Forelimb muscle (tissue), 1 donor: ENCODE data around the gene GPC6. TPM values are rescaled to one million over a fixed set of nuclear protein-coding genes. Genes with fewer than 3 reads are reported as not detected.
"Not testable (repeated sequence)": the region's sequence is repeated elsewhere in the genome, so short reads cannot be mapped to it uniquely, and the experiment has no call there.

Source experiments
- DNase-seq: peaks from one replicate; pipeline ENCODE4 v3.0.0-alpha.2; 2013; ENCODE audit warnings: low read depth
- polyA plus RNA-seq: library from polyadenylated mRNA; unstranded; fragments of 120-200 nt; gene quantifications from one replicate; pipeline ENCODE4 v1.2.1, GENCODE V29; 2013; ENCODE audit not compliant: insufficient read length

Gene GPC6
- polyA plus RNA-seq, 1 donor = 8.2 TPM

GRCh38 chr13:94296471-94296870, 1069.9 kb downstream of the GPC6 start:
- DNase-seq = no peak

DNA sequence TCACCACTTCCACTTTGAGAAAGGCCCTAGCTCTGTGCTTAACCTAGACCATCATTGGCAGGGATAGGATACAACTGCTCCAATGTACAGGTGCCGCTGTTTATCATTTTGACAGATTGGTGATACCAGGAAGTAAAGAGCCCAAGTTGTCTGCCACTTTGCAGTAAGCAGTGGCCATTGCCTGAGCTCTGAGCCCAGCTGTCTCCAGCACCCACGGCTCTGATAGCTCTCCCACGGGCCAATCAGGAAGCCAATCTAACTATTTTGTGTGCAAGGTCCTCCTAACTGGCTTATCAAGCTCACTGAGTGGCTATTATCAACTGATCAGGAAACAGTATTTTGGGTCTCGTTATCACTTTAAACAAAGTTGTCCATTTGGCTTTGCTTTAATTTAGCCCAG, 1071.7 kb downstream of the GPC6 start:
- no peak for DNase-seq

DNA sequence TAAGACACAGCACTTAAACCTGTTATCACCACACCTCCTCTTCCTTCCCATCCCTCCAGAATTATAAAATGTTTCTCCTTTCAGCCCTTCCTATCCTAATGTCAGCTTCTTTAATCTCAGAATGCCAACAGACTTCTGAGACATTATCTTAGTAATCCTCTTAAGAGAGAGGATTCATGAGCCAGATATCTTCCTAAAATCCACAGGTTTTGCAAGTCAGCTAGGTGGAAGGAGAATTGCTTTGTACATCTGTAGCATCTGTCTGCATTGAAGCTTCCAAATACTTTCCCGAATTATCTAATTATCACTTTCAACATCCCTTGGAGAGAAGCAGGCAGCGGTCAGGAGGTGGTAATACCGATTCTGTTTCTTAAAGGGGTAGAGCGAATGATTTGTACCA, 1073.8 kb downstream of the GPC6 start:
- DNase-seq = no peak

DNA sequence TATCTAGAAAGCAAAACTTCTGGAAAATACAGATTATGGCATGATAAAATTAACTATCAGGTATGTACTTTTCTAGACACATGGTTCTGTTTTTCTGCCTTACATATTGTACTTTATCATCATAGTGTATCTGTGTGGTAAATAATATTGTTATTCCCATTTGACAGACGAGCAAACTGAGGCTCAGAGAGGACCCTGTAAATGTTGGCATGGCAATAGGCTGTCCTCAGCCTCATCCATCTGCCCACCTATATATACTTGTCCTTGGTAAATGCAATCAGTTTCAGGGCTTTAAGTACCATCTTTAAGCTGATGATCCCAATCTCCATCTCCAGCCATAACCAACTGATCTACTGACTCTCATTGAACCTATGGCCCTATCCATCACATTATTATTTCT, 1074.9 kb downstream of the GPC6 start:
- DNase-seq = no peak

DNA sequence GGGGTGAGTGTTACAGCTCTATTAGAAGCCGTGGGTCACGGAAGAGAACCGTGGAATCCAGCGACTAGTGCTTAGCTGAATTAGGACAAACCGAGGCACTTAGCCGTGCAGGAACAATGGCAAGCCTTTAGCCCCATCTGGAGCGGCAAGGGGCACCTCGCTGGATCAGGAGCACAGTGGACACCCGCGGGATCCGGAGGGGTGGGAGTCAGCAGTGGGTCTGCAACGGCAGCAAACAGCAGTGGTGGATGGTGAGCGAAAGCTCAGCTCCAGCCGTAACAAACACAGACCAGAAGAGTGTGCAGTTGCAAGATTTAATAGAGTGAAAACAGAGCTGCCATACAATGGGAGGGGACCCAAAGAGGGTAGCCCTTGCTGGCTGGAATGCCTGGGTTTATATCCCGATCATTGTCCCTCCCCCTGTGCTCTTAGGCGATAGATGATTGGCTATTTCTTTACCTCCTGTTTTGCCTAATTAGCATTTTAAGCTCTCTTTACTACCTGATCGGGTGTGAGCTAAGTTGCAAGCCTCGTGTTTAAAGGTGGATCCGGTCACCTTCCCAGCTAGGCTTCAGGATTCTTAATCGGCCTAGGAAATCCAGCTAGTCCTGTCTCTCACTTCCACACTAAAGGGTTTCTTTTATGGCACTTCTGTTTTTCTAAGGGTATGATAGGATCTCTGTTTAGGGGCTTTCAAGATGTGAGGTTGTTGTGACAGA, 1076.4 kb downstream of the GPC6 start:
- not testable (repeated sequence) for DNase-seq

DNA sequence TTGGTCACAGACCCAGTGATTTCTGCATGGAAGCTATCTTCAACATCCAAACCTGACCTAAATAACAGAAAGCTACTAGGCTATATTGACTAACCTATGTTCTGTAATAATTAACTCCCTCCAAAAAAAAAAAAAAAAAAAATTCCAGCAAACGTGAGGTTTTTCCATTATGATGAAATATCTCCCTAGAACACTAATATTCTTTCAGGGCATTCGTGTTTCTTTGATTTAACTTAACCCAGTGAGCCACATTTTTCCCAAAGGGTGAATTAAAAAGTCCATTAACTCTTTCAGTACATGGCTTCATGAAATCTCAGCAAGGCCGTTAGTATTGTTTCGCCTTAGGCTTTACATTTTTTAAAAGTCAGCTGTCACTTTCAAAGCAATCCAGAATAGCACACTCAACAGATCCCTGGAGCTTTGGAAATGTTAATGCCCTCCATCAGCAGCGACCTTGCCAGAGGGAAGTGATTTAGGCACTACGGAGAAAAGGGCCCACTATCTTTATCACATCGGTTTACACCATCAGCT, 1077.1 kb downstream of the GPC6 start:
- no peak for DNase-seq

GRCh38 chr13:94305033-94305432, 1078.4 kb downstream of the GPC6 start:
- no peak for DNase-seq

GRCh38 chr13:94305463-94305862, 1078.9 kb downstream of the GPC6 start:
- no peak for DNase-seq

GRCh38 chr13:94305934-94306333, 1079.3 kb downstream of the GPC6 start:
- no peak for DNase-seq

GRCh38 chr13:94308832-94309231, 1082.2 kb downstream of the GPC6 start:
- DNase-seq = no peak

DNA sequence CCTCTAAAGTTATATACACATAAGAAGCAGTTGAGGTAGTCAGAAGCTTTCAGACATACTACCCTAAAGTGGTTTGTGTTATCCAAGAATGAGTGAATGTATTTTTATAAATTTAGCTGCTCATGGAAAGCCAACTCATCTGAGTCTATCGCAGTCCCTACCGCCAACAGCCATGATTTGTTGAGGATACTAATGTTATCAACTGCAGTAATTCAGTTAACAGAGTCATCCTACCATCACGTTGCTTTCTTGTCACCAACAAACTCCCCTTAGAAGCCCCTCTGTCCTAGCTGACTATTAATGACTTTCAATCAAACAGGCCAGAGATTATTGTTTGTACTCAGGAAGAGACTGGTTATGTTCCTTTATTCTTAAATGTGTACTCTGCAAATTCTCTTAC, 1083.0 kb downstream of the GPC6 start:
- no peak for DNase-seq

GRCh38 chr13:94309997-94310855, 1083.6 kb downstream of the GPC6 start:
- no peak for DNase-seq

GRCh38 chr13:94311893-94312292, 1085.3 kb downstream of the GPC6 start:
- DNase-seq = no peak

DNA sequence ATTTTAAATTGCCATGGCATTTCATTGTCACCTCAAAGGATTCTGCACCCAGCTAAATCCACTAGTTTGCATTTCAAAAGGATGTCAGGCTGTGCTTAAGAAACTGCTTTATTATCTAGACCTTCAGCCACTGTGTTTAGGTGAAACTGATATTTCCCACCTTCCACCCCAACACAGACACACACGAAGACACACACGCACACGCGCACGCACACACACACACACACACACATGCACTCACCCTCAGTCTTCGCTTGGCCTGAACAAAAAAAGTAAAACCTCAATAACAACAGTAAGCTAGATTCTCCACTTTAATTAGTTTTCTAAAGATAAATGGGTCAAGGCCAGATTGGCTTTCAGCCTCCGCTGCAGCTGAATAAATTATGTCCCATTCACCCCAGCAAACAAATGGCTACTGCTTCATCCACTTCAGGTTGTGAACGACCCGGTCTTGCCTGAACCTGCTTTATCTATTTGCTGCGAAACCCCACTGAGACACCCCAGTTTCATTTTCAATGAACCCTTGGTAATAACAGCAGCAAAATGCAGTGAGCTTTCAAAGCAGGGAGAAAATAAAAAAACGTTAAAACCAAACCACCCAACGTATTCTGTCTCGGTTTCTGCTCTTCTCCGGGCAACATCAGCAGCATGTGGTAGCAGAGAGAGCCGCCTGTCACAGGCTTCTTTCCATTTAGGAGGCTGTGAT, 1086.1 kb downstream of the GPC6 start:
- no peak for DNase-seq

- no peak for DNase-seq
These were observed 1086.8 kb downstream of the GPC6 start for GRCh38 chr13:94313321-94313910.

GRCh38 chr13:94313926-94314325, 1087.3 kb downstream of the GPC6 start:
- no peak for DNase-seq

GRCh38 chr13:94315188-94315587, 1088.6 kb downstream of the GPC6 start:
- DNase-seq = no peak

GRCh38 chr13:94317063-94317491, 1090.5 kb downstream of the GPC6 start:
- DNase-seq = no peak

DNA sequence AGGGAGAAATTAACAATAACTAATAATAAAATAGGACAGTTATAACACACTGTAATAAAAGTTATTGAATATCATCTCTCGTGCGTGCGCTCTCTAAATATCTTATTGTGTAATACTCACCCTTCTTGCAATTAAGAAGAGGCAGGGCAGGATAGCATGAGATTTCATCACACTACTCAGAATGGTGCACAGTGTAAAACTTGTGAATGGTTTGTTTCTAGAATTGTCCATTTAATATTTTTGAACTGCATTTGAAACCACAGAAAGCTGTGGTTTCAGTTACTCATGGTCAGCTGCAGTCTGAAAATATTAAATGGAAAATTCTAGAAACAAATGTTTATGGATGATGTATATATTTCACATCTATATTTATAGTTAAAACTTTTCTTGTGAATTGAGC, 1091.8 kb downstream of the GPC6 start:
- DNase-seq = no peak

GRCh38 chr13:94319501-94319900, 1092.9 kb downstream of the GPC6 start:
- no peak for DNase-seq

DNA sequence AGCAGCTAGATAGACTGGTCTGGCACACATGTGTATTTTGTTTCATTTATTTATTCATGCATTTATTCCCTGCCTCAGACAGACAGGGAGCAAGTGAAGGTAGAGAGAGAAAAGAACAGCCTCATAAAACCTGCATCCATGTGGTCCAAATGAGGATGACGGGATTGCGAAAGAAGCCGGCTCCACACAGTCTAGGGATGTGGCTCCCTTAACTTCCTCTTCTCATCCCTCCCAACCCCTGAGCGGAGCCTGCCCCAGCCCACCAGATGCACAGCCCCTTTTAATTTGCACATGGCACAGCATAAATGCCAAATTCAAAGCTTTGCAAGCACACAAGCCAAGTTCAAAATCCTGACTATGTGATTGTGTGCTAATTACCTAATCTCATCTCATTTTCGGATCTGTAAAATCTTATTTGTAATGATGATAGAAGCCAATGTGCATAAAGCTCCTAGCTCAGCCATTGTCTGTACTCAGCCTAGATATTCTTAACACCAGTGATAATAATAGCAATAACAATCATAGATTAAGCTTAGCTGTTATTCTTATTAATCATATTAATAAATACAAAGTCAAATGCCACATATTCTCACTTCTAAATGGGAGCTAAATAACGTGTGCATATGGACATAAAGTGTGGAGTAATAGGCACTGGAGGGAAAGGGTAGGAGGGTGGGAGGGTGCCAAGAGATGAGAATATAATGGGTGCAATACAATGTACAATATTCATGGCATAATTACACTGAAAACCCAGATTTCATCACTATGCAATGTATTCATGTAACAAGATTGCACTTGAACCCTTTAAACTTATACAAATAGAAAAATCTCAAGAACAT, 1096.5 kb downstream of the GPC6 start:
- DNase-seq = no peak
